ENCODE measurements around the gene INTS11.

- TF ChIP-seq CTCF (IDR thresholded peaks at IDR 0.05), result no peak
- TF ChIP-seq POLR2A (IDR thresholded peaks at IDR 0.05), result no peak
Observed at GRCh38 chr1:1336931-1337792, 12.7 kb upstream of the INTS11 start.
